Measurements from ENCODE around the gene RBX1.
"Not testable (repeated sequence)": the region's sequence is repeated elsewhere in the genome, so short reads cannot be mapped to it uniquely, and the experiment has no call there.

Gene RBX1

GRCh38 chr22:40950962-40951794 is at the start of gene RBX1:
Gene RBX1, plus strand, starts transcription at chr22:40951378. Its CDS starts 21 bp downstream, at chr22:40951399.
- peak; percentile 97 for DNase-seq

- no peak for DNase-seq
Measured at GRCh38 chr22:40904101-40904500, 47.1 kb upstream of the RBX1 start.

DNA sequence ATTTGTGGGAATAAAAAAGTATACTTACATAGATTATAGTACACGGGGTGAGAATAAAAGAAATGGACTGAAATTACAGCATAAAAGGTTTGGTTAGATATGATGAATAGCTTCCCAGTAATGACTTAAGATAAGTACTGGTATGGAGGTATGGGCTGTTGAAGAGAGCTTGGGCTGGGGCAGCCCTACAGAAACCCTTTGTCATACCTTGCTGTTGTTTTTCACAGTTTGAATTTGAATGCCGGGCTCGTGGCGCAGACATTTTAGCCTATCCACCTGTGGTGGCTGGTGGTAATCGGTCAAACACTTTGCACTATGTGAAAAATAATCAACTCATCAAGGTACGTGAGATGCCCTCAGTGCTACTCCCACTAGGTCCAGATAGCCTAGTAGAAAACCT is 42.3 kb upstream of the RBX1 start:
- DNase-seq, result no peak

DNA sequence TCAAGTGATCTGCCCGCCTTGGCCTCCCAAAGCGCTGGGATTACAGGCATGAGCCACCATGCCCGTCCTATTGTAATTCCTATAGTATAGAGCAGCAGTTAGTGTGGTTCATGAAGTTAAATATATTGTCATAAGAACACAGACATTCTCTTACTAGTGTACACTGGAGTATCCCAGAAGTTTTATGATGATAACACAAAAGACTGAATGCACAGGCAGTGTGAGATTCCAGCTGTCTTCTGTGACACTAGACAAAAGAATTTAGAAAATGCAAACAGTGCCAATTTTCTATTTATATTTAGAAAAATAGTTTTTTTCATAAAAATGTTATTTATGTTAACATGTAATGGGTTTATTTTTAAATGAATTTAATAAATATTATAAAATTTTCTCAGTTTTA is 39.4 kb upstream of the RBX1 start:
- no peak for DNase-seq

- DNase-seq, result not testable (repeated sequence)
Measured at GRCh38 chr22:40912987-40913386, 38.2 kb upstream of the RBX1 start.

DNA sequence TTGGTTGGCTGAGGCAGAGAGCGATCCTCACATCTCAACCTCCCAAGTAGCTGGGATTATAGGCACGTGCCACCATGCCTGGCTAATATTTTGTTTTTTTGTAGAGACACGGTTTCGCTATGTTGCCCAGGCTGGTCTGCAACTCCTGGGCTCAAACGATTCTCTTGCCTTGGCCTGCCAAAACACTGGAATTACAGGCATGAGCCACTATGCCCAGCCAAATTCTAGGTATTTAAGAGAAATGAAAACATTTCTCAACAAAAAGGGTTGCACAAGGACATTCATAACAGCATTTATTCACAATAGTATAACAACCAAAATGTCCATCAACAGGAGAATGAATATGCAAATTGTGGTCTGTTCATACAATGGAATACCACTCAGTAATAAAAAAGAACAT is 31.7 kb upstream of the RBX1 start:
- no peak for DNase-seq

GRCh38 chr22:40920526-40920925 is 30.7 kb upstream of the RBX1 start:
- no peak for DNase-seq

DNA sequence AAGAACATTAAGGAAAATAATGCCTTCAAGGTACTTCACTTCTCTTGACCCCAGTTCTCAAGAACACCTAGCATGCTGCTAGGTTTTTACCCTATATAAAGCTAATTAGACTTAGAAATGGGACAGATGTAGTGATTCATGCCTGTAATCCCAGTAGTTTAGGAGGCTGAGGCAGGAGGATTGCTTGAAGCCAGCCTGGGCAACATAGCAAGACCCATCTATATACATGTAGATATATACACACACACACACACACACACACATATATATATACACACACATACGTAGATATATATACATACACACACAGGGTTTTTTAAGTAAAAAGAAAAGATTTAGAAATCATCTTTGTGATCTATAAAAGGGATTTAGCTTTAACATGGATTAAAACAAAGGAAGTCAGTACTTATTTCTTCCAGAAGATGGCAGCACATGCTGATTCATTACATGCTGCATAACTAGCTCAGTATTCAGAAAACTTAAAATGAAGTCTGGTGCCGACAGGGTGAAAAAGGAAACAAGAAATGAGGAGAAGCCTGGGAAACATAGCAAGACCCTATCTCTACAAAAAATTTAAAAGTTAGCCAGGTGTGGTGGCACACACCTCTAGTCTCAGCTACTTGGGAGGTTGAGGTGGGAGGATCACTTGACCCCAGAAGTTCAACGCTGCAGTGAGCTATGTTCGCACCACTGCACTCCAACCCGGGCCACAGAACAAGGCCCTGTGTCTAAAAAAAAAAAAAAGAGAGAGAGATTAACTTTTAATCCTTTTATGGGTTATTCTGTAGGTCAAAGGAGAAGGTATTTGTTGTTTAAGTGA is 28.5 kb upstream of the RBX1 start:
- no peak for DNase-seq

GRCh38 chr22:40928657-40929056 is 22.5 kb upstream of the RBX1 start:
- no peak for DNase-seq

GRCh38 chr22:40932396-40932795 is 18.8 kb upstream of the RBX1 start:
- no peak for DNase-seq

GRCh38 chr22:40939202-40939601 is 12.0 kb upstream of the RBX1 start:
- no peak for DNase-seq

DNA sequence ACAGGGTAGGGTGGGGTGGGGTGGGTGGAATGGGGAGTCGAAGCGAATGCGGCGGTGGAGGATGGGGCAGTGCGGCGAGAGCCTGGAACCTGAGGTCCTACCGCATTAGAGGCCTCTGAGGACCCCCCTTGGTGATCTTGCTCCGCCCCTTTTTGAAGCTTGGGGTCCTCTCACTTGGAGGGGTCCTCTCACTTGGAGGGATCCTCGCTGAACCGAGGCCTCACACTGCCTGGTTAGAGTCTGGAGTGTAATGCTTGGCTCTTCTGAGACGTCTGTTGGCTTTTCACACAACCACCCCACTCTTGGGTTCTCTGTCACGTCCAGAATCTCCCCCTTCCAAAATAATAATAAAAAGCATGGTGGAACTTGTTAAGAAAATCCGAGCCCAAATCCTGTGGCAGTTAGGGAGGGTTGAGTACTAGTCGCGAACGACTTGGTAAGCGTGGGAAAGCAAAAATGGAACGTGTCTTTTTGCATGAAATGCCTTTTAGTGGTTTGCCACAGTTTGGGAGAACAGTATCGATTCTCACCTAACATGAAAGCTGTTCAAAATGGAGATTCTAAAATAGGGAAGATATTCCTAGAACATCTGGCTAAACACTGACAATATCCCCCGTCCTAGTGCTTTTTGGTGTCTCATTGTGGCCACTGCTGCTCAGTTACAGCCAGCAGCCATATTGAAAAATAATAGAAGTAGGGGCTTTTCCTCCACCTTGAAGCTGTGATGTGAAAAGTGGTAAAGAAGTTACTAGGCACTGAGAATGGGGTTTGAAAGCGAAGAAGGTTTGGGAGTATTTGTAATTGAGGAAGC is 822 bp downstream of the RBX1 start:
- no peak for DNase-seq

DNA sequence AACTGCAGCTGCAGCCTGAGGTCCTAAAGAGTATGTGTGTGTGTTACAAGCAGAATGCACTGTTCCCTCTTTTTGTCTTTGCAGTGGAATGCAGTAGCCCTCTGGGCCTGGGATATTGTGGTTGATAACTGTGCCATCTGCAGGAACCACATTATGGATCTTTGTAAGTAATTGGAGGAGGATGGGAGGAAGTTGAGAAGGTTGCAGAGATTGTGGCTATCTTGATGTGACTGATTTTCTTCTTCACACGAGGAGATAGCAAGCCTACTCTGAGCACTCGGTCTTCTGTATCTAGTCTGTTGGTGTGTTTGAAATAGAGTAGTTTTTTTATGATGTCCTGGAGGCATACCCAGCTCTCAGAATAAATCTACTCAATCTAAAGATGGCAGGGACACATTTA is 2.3 kb downstream of the RBX1 start:
- DNase-seq, result no peak

DNA sequence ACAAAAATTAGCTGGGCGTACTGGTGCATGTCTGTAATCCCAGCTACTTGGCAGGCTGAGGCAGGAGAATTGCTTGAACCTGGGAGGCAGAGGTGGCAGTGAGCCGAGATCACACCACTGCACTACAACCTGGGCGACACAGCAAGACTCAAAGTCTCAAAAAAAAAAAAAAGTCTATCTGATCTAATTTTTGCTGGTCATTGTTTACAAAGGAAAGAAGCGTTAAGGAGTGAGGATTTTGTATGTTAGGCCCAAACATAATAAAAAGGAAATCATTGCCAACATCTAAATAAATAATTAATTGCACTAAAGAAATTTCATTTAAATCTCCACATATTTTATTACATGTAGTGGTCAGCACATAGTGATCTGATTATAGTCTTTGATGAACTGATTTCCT is 2.9 kb downstream of the RBX1 start:
- DNase-seq, result no peak

- no peak for DNase-seq
Measured at GRCh38 chr22:40955571-40955970, 4.4 kb downstream of the RBX1 start.

DNA sequence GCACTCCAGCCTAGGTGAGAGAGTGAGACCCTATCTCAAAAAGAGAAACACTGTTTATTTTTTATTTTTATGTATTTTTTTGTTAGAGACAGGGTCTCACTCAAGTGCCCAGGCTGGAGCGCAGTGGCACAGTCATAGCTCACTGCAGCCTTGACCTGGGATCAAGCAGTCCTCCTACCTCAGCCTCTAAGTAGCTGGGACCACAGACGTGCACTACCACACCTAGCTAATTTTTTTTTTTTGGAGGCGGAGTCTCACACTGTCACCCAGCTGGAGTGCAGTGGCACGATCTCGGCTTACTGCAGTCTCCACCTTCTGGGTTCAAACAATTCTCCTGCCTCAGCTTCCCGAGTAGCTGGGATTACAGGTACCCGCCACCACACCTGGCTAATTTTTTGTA is 6.4 kb downstream of the RBX1 start:
- DNase-seq, result no peak

DNA sequence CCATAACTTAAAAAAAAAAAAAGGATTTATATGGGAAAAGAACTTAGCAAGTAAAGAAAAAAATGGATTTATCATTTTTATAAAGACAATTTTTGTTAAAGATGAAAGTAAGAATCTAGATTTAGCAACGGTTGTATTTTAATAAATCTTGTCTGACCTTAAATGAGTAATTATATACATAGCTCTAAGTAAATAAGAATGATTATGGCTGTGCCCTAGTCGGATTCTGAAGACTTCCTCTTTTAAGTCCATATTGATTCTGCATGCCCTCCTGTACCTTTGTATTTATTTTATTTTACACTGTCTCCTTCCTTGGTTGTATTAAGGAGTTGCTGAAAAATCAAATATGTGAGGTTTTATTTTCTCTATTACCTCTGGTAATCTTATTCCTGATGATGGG is 7.1 kb downstream of the RBX1 start:
- DNase-seq, result no peak

DNA sequence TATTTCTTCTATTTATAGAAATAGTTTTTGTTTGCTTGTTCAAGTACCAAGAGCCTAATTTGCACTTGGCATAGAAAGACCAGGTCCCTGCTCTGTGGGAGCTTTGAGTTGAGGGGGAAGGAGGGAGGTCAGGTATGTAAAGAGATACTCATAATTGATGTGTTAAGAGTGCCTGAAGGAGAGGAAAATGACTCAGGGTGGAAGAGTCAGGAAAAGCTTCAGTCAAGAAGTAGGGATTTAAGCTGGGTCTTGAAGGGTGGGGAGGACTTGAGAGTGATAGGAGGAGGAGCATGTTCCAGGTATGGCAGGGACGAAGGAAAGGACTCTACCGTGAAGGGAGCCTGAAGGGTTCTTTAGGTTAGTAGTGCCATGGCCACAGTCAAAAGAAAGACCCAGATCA is 9.0 kb downstream of the RBX1 start:
- no peak for DNase-seq

DNA sequence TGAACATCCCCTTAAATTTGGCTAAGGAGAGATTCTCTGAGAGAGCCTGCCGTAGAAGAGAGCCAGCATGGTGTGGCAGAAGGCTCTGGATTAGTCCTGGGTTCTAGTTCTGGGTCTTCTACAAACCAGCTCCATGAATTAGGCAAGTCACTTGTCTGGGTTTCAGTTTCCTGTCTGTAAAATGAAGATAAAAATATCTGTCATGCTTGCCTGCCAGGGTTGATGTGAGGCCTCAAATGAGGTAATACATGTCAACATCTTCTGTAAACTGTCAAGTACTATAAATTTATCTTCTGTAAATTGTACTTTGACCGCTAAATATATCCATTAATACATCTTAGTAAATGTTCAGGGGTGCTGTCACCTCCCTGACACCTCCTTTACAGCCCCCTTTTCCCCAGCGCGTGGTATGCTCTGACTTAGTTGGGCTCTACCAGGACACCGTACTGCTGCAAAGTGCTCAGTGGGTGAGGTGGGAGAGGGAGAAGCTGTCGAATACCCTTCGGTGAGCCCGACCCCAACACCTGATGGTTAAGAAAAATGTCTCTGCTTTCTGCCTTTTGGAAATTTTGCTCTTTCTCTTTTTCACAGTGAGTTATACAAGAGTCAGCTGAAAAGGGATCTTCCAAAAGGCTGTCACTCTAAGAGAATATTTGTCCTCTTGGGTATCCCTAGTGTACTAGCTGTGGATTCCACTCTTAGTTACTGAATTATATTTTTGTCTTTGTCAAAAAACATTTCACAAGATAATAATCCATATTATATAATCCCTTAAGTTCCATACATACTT is 15.0 kb downstream of the RBX1 start:
- DNase-seq, result no peak

DNA sequence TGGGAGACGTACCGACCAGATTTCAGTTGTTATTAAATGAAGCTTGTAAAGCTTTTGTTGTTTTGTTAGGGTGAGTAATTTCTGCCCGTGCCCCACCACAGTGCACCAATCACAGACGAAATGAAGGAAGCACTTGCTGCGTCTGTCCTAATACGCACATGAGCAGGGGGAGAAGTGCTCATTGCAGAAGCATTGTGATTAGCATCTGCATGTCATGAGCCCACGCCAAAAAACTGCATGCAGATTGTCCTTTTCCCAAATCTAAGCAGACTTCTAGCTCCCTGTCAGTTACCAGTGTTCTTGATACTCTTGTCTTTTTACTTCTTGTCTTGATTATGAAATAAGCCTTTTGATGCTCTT is 15.5 kb downstream of the RBX1 start:
- DNase-seq, result no peak

DNA sequence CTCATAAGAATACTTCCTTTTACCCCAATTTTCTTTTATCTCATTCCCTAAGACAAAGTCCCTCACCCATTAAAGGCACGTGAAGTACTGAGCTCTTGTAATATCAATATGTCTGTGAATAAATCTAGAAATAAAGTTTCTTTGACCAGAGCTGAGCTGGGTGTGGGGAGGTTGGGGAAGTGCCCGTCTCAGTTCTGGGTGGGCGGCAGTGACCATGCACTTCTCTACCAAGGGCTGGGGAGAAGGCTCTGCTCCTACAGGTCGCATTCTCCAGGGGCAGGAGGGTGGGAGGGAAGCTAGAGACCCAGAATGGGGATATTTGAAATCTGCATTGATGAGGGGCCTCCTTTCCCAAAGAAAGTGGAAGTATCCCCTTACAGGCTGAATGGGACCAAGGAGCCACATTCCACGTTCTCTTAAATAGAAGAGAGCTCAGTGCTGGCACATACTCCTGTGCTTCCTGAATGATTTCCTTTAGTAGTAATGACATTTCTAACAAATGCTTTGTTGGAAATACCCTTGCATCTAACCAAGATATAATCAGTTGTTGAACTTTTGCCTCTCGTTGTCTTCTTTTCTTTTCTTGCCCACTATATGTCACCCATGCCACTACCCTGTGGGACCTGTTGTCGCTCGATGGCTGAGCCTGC is 16.1 kb downstream of the RBX1 start:
- no peak for DNase-seq

DNA sequence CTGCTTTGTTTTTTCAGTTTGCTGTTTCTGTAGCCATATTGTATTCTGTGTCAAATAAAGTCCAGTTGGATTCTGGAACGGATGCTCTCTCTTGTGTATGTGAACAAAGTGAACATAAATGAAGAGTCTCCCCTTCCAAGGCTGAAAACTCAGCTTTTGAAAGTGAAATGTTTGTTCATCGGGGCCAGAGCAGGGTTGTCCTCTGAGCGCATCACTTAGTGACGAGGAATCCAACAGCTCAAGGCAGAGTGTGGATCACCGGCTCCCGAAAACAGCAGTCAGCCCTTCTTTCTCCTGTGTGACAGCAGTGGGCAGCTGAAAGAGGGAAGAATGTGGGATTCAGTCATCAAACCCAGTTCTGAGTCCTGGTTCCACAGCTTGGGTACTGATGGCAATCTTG is 21.4 kb downstream of the RBX1 start:
- DNase-seq, result no peak

Measured in stimulated activated CD4-positive, alpha-beta T cell treated with anti-CD3 and anti-CD28 coated beads, Interleukin-12 subunit alpha, Interleukin-12 subunit beta, amount 100 ng/mL, for 4 hours (primary cell).